Measurements from ENCODE around the gene UGT3A2.

UGT3A2 gene, protein sequence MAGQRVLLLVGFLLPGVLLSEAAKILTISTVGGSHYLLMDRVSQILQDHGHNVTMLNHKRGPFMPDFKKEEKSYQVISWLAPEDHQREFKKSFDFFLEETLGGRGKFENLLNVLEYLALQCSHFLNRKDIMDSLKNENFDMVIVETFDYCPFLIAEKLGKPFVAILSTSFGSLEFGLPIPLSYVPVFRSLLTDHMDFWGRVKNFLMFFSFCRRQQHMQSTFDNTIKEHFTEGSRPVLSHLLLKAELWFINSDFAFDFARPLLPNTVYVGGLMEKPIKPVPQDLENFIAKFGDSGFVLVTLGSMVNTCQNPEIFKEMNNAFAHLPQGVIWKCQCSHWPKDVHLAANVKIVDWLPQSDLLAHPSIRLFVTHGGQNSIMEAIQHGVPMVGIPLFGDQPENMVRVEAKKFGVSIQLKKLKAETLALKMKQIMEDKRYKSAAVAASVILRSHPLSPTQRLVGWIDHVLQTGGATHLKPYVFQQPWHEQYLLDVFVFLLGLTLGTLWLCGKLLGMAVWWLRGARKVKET

DNA sequence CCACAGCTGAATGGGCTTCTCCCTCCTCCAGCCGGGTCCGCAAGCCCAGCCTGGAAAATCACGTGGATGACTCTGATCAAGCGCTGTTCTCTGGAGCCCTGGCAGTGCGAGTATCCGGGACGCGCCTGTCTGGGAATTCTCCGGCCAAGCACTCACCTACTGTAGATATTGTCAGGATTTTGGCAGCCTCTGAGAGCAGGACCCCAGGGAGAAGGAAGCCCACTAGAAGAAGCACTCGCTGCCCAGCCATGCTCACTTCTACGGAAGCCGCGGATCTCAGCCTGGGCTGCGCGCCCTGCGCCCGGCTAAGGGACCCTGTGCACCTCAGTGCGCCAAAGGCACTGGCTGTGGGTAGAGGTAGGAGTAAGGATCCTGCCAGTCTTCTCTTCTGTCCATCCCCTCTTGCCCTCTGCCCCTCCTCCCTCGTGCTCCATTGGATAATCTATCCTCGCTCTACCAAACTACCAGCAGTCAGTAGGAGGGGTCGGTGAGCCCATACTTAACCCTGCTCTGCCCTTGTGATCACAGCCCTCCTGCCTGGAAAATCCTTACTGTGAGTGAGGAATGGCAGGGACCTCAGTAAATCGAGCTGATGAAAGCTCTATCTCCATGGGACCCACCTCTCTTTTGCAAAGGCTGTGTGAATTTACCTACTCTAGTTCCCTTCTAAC, at the start of gene UGT3A2:
UGT3A2 (minus strand) TSS at position 343 of the 671 bp plus-strand sequence; CDS start at position 250, 93 bp downstream.
- no peak for DNase-seq

DNA sequence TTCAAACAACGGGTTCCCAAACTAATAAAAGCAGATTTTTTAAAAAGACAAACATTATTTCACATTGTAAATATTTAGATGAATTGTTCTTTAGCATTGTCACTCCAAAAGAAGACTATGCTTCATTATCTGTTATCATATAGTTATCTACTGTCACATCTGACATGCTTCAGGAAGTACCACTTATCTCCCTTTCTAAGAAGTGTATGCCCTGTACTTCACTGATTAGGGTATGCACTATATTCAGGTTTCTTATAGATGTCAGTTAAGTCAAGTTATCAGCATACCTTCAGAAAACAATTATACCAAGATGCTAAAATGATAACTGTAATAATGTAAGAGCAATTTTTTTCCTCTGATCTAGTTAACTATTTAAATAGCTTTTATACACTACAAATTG, 44.6 kb upstream of the UGT3A2 start:
- no peak for DNase-seq

DNA sequence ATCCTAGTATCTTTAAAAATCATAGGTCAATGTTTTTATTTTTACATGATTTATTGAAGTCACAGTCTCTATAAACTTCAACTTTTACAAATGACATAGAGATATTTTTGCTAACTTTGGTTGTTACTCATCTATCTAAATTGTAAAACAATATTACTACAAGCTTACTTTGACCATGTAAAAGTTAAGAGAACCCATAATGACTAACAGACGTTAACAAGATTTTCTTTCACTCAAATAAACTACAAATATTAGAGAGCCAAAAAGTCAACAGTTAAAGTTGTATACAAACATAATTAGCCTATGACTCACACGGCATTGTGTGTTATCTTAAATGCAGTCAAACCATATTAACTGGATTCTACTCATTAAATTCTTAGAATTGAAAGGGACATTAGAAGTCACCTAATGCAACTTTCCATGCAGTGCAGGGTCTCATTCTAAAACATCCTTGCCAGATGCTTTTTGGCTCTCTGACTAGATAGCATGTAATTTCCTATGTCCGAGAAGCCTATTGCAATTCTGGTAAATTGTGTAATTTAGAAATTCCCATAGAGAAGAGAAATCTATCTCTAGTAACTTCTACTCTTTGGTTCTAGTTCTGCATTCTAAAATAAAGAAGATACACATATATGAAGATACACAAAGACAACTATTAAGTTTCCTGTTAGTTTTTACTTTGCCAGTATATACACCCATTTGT, 42.2 kb upstream of the UGT3A2 start:
- no peak for DNase-seq

DNA sequence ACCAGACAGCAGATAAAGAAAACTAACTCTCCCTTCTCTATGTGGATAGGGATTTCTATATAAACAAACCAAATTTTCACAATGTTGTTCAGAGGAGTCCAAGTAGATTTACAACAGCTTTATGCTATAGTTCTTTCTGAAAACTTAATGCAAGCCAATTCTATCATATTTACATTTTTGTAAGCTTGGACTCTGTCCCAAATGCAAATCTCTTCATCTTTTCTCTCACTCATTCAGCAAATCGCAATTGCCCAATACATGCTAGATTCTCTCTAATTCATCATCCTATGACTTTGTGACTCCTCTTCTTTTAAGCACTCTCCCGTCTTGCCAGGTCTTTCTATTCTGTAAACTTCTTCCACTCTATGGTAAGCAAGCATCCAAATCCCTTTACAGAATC, 39.1 kb upstream of the UGT3A2 start:
- DNase-seq = no peak

DNA sequence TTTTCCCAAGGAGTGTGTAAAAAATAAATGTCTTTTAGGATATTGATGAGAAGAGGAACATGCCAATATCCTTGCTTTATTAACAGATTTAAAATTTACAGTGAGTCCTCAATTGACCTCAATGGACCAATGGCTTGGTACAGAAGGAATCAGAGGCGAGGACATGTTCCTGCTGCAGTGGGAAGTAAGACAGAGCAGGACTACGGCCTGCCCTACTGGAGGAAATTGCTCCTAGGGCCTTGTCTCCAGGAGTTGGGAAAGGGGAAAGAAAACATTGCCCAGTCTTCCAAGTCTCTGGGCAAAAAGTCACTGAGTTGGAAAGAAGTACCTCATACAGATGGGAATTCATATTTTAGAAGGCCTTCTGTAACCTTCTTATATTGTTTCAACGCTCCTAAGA, 33.1 kb upstream of the UGT3A2 start:
- DNase-seq = no peak

DNA sequence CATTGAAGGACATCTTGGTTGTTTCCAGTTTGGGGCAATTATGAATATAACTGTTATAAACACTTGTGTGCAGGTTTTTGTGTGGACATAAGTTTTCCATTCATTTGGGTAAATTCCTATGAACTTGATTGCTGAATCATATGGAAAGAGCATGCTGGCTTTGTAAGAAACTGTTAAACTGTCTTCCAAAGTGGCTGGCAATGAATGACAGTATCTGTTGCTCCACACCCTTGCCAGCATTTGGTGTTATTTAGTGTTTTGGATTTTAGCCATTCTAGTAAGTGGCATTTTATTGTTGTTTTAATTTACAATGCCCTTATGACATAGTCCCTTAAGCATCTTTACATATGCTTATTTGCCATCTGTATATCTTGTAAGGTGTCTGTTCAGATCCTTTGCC, 29.8 kb upstream of the UGT3A2 start:
- no peak for DNase-seq

DNA sequence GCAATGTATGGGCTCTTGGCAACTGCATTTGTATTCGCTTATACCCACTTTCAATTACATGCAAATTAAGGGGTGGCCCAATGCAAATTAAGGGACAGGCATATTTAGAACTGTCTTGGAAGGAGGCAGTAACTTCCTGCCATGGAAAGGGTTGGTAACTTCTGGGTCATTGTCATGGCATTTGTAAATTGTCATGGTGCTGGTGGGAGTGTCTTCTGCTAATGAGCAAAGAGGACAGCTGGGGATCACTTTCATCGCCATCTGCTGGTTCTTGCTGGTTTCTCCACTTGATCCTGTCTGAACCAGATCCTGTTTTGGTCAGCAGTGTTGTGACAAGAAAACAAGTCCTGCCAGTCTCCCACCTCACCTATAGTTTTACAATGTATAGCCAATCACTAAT, 23.3 kb upstream of the UGT3A2 start:
- DNase-seq = no peak

DNA sequence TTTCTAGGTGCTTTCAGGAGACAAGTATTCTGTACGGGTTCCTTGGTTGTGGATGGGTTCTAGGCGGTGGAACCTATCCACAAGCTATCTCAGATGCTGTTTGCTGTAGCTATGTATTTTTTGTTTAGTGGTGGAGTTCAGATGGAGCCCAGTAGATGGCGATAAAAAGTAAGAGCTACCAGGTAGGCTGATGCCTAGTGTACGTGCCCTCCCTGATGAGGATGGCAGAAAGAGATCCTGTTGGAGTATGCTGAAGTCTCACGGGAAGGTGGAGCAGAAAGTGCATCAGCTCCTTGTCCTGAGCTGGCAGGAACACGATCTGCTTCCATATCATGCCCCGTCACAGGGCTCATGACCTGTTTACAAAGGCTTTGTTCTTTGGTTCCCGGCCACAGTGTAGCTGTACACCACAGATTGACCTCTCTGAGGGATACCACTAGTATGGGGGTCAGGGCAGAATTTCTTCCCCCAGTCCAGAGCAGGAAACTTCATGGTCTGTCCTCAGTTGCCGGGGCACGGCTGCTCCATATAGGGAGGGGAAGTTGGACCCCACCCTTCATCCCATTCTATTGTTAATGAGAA, 12.6 kb upstream of the UGT3A2 start:
- DNase-seq = peak; percentile 32

DNA sequence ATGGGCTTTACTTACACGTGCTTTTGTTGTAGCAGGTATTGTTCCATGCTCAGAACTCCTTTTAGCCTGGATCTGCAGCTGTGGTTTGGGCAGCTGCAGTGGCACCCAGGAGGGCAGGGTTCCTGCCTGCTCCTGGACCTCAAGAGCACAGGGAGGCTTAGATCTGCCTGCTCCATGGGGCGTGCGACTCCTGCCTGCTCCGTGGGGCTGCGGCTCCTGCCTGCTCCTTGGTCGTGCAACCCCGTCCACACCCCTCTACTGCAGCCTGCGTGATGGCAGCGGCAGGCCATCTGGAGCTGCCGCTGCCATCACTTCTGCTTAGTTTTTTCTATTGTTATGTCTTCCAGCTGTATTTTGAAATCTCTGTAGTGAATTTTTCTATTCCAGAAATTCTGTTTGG, 11.7 kb upstream of the UGT3A2 start:
- no peak for DNase-seq

DNA sequence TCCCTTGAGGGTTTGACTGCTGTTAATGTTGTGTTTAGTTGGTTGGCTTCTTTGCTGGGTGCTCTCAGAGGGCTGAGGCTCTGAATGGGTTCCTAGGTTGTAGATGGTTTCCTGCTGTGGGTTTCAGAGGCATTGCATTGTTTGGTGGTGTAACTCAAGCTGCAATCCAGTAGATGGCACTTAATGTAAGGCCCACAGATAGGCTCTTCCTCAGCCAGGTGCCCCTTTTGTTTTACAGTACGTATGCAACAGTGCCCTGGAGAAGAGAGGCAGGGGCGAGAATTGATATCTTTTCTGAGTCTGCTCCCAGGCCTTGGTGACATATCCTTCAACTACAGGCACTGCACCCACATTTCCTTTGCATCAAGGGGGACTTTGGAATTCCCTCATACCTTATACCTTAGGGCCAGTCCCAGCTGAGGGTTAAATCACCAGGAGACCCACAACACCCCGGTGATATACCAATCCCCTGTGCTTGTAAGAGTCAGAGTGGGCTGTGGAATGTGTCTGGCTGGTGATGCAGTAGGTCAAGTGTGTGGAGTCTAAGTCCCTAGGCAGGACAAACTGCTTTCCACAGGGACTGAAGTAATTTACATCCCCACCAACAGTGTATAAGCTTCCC, 7.0 kb upstream of the UGT3A2 start:
- DNase-seq = no peak

DNA sequence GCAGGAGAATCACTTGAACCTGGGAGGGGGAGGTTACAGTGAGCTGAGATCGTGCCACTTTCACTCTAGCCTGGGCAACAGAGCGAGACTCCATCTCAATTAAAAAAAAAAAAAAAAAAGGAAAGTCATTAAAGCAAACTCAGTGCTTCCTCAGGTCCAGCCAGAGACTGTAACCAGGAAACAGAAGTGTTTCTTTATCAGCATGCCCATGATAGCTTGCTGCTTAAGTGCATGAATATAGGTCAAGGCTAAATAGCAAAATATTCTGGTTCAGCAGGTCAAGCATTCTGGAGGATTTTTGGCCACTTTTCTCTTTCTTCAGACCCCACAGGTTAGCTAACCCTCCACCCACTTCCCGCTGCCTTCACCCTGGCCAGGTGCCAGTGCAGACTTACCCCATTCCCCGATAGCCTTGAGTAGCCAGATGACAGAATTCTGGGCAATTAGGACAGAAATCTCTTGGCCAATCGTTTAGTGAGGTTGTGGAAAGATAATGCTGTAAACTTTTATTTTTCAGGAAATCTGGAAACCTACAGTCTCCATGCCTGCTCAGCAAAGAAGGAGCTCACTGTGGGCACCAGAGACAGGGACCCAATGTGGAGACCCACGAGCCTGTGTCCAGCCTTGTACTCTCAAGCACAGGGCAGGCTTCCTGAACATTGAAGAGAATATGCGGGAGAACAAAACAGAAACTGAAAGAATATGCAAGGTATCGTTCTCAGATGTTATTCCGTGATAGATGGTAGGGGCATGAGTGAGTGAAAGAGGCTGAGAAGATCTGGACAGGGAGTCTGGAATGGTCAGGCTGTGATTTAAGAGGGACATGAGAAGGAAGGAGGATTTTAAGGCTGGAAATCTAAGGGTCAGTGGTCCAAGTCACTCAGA, 4.2 kb upstream of the UGT3A2 start:
- no peak for DNase-seq

DNA sequence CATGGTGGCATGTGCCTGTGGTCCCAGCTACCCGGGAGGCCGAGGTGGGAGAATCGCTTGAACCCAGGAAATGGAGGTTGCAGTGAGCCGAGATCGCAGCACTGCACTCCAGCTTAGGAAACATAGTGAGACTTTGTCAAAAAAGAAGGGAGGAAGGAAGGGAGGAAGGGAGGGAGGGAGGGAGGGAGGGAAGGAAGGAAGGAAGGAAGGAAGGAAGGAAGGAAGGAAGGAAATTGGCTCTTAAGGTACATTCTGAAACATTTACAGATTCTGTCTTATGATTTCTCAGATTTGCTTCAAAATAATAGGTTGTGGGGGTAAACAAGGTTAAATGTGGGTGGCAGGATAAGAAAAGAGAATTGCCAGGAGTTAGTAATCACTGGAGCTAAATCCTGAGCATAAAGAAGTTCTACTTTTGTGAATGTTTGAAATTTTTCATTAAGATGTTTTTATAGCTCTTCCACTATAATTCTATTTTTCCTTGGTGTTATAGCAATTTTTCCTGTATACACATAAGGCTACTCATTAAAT, 2.1 kb upstream of the UGT3A2 start:
- no peak for DNase-seq

DNA sequence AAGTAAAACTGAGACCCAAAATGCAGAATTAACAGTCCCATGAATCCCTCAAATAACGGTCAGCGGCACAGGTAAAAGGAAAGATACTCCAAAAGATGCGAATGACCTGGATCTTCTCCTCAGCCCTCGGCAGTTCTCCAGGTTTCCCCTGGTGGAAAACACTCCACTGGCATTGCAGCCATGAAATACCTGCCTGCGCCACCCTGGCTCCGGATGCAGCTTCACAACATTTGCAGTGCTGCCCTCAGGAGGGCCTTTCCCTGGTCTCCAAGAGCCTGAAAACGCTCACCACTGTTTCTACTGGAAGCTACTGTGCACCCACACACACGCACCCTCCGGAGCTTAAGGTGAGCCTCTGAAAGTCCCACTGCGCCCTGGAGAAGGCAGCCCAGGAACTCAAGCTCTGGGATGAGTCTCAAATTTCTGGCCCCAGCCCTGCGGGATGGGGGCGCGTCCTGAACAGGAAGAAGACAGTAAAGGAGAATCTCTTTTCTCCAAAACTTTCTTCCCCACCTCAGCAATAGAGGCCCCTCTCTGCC, 612 bp downstream of the UGT3A2 start:
- DNase-seq = no peak

DNA sequence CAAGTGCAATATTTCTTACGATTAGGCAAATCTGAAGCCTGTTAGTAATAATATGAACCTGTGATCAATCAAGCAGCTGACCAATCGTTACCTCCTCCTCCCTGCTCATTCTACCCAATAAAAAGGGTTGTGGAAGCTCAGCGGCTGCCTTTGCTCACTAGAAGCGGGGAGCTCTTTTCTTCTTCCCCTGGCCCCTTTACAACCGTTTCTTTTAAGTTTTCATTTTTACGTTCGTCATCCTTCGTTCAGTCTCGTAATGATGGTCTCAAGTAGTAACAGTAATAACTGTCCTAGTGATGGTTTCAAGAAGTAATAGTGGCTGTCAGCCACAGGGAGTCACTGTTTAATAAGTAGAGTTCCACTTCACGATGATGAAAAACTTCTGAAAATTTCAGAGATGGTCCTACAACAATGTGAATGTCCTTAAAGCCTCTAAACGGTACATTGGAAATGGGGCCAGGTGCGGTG, 6.2 kb downstream of the UGT3A2 start:
- no peak for DNase-seq

DNA sequence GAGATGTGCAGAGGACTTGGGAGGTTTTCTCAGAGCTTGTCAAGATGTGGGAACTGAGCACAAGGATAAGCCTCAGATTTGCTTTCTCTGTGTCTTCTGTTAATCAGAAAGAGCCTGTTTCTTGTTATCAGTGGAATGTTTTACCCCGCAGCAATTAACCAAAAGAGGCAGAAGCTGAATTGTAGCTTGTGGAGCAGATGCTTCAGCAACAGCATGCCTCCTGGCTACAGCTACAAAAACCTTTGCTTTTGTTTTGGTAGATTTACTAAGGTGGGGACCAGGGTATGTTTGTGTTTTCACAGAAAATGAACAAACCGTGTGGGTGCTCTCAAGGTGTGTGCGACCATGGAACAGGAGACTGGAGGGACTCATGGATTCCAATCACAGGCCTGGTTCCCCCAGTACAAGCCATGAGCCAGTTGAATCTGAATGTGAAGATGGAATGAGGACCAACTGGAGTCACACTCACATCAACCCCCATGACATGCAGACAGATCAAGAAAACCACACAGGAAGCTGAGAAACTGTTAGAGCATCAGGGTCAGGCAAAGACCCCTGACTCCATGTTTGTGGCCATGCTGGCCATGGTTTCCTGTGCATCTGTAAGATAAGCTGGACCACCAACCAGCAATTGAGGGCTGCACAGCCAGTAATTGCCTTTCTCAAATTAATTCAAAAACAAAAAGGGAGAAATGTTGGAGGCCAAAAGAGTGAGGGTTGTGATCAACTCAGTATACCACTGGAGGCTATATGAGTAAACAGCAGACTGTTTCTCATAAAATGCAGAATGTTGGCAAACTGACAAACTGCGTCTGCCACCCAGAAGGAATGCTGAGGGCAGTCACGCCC, 6.9 kb downstream of the UGT3A2 start:
- no peak for DNase-seq

DNA sequence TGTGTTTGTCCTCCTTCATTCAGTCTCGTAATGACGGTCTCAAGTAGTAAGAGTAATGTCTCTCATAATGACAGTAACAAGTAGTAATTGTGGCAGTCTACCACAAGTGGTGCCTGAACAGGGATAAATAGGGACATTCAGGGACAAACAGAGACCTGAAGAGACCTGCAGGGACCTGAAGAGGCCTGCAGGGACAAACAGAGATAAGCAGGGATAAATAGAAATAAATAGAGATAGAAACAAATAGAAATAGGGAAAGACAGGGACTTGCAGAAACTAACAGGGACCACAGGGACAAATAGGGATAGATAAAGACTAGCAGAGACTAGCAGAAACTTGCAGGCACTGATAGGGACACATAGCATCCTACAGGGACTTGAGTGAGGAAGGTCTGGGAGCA, 7.9 kb downstream of the UGT3A2 start:
- DNase-seq = no peak

DNA sequence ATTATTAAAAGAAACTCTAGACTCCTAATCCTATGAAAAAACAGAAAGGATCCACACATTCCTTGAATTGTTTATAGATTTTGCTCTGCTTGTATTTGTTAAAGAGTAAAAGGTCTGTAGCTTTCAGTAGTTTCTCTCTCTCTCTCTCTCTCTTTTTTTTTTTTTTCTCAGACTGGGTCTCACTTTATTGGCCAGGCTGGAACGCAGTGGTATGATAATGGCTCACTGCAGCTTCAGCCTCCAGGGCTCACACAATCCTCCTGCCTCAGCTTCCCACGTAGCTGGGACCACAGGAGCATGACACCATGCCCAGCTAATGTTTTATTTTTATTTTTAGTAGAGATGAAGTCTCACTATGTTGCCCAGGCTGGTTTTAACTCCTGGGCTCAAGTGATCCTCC, 9.3 kb downstream of the UGT3A2 start:
- no peak for DNase-seq

DNA sequence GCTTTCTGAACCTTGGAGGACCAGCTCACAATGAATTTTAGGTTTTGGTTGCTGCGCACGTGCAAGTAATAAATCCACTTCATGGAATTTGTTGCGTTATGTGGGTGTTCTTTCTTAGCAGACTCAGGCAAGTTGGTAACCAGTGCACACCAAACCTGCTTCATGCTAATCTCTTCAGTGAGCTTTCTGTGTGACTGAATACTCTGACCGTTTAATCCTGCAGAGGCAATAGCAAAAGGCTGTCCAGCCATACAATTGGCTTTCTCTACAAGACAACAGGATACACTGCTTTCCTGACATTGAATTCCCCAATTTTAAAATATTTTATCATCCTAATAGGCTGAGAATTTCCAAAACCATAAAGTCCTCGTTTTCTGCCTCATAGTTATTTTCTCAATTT, 10.3 kb downstream of the UGT3A2 start:
- DNase-seq = no peak

DNA sequence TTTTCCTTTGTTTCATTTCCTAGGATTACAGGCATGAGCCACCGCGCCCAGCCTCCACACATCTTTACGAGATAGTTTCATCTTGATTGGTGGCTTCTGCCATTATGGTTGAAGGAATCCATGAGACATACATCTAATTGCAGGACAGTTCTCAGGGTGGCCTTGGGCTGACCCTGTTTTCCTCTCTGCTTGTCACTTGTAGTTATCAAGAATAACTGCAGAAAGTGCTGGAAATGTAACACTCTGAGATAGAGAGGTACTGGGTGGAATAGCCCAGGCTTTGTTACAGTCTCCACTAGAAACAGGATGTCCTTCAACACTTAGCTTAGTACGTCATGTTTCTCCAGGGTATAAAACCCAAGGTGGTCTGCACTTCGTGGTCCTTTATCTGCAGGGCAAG, 10.7 kb downstream of the UGT3A2 start:
- no peak for DNase-seq

DNA sequence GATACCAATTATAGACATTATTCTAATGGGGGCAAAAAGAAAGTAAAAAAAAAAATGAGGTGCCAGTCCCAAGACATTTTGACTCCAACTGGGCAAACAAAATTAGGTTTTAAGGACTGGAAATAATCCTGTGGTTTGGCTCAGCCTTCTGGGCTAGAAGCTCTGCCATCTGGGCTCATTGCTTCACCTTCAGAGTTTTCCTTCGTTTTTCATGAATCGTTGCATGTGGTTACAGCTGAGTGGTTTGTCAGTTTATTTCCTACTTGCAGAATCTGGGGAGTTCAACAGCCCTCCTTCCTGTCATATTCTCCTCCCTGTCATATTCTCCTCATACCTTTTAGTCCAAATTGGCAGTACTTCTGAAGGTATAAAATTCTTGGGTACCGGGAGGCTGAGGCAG, 12.0 kb downstream of the UGT3A2 start:
- DNase-seq = no peak
